Panc1 (cell line): Measurements from ENCODE around the gene NLRC5. TPM values are rescaled to one million over a fixed set of nuclear protein-coding genes. Genes with fewer than 3 reads are reported as not detected.

ENCODE experiments used
- ATAC-seq: fragments of 200-7000 bp; cut with Tn5 transposase; 2 replicates; pipeline ENCODE4 v1.9.1; 2020; ENCODE audit warnings: mild to moderate bottlenecking, moderate library complexity
- BruUV-seq: library from RNA; stranded (reverse); fragments of 400-500 nt; replicated peaks from 2 replicates; lab custom pipeline; 2021; lab: Mats Ljungman, UMichigan
- CTCF ChIA-PET: fragments of 300-600 bp; sonication (Branson Sonifier 250); formaldehyde crosslinking; loops from one replicate; lab custom pipeline; 2022; ENCODE audit warnings: antibody characterized with exemption; lab: Charles Lee
- POLR2A ChIA-PET: fragments of 300-600 bp; sonication (Branson Sonifier 250); formaldehyde crosslinking; loops from one replicate; lab custom pipeline; 2022; ENCODE audit warnings: antibody characterized with exemption; lab: Charles Lee
- DNase-seq: peaks from one replicate; pipeline ENCODE4 v3.0.0-alpha.2; 2010; ENCODE audit warnings: low read depth, low spot score
- H3K27ac ChIP-seq: 2 replicates; pipeline ENCODE4 v1.5.1; 2011; ENCODE audit warnings: mild to moderate bottlenecking, low read length, inconsistent platforms
- H3K27me3 ChIP-seq: fragments of 200-500 bp; sonication (Bioruptor generic); 2 replicates; pipeline ENCODE4 v1.6.0; 2014; ENCODE audit warnings: low read length, inconsistent platforms; ENCODE audit not compliant: control insufficient read depth, insufficient read depth
- H3K36me3 ChIP-seq: fragments of 200-500 bp; sonication (Bioruptor generic); 2 replicates; pipeline ENCODE4 v1.5.1; 2014; ENCODE audit warnings: inconsistent platforms, mild to moderate bottlenecking, low read length, moderate library complexity; ENCODE audit not compliant: control insufficient read depth, insufficient read depth
- H3K4me1 ChIP-seq: 2 replicates; pipeline ENCODE4 v1.5.1; 2011; ENCODE audit warnings: inconsistent platforms, mild to moderate bottlenecking, low read length, moderate library complexity; ENCODE audit not compliant: control insufficient read depth, insufficient read depth
- H3K4me3 ChIP-seq, 2 experiments: 2 replicates each; pipeline ENCODE4 v1.5.1; 2011 to 2012; ENCODE audit warnings: low read depth in 2 of 2, low read length in 2 of 2, mild to moderate bottlenecking in 2 of 2, inconsistent platforms in 1 of 2, moderate library complexity in 1 of 2
- H3K9me3 ChIP-seq: fragments of 200-500 bp; sonication (Bioruptor generic); 2 replicates; pipeline ENCODE4 v1.5.1; 2014; ENCODE audit warnings: low read depth, mild to moderate bottlenecking, inconsistent platforms, low read length, moderate library complexity; ENCODE audit not compliant: control insufficient read depth, insufficient read depth
- CTCF ChIP-seq: fragments of 450-650 bp; IDR thresholded peaks from 2 replicates; pipeline ENCODE4 v1.5.1; 2017; ENCODE audit warnings: mild to moderate bottlenecking
- POLR2AphosphoS5 ChIP-seq: IDR thresholded peaks from 2 replicates; pipeline ENCODE4 v1.6.1; 2012; ENCODE audit warnings: mild to moderate bottlenecking, low read depth, low read length, moderate library complexity
- SIN3A ChIP-seq: IDR thresholded peaks from 2 replicates; pipeline ENCODE4 v1.6.1; 2012; ENCODE audit warnings: low read depth, mild to moderate bottlenecking, low read length, moderate library complexity, borderline replicate concordance; ENCODE audit not compliant: insufficient read depth
- TCF7L2 ChIP-seq: IDR thresholded peaks from 2 replicates; pipeline ENCODE4 v1.6.1; 2011; ENCODE audit warnings: mild to moderate bottlenecking, low read depth, low read length, inconsistent platforms
- in situ Hi-C: cut with HindIII; loops from 2 replicates; pipeline ENCODE4 v1.10.0; 2016; ENCODE audit warnings: low sequenced_read_pairs, low pct_unique_long_range_greater_than_20kb
- intact Hi-C: fragments of 100-400 bp; cut with micrococcal nuclease; formaldehyde crosslinking; loops from one replicate; pipeline ENCODE4 v1.10.0; 2022; ENCODE audit not compliant: unreplicated experiment
- total RNA-seq: library from RNA; stranded (reverse); gene quantifications from one replicate; pipeline ENCODE4 v1.2.1, GENCODE V29; 2021; ENCODE audit not compliant: unreplicated experiment
- TF ChIP-seq, protein P1 (sequence below), 2 experiments: IDR thresholded peaks; 2 replicates each; pipeline ENCODE4 v1.6.1; 2011 to 2012; ENCODE audit warnings: low read depth in 2 of 2, control low read depth in 1 of 2, low read length in 1 of 2, mild to moderate bottlenecking in 1 of 2, moderate library complexity in 1 of 2; ENCODE audit not compliant: insufficient read depth in 1 of 2

The NLRC5 gene
- total RNA-seq, 1 experiment from 2014 or later, result 8.8 TPM

DNA sequence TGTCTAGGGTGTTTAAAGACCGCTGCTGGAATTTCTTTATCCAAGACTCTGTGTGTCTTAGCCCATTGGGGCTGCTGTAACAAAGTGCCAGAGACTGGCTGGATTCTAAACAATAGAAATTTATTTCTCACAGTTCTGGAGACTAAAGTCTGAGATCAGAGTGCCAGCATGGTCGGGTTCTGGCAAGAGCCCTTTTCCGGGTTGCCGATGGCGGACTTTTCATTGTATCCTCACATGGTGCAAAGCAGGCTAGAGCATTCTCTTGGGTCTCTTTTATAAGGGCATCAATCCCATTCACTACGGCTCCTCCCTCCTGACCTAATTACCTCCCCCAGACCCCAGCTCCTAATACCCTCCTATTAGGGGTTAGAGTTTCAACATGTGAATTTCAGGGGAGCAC is 9.5 kb downstream of the NLRC5 start:
- DNase-seq (no peak), ATAC-seq (no peak)
- no peak overlapping the region for H3K4me3 ChIP-seq
- CTCF ChIA-PET, result no interaction called here
- no peaks in the 10 kb centered on the region for H3K36me3 ChIP-seq
- H3K27me3 ChIP-seq, result no peaks in the 10 kb centered on the region
- POLR2A ChIA-PET, result no interaction called here
- H3K9me3 ChIP-seq, result no peaks in the 10 kb centered on the region
- no peak overlapping the region for H3K27ac ChIP-seq
- TF ChIP-seq TCF7L2, result no peak
- no peak for TF ChIP-seq SIN3A
- TF ChIP-seq, protein P1, sequence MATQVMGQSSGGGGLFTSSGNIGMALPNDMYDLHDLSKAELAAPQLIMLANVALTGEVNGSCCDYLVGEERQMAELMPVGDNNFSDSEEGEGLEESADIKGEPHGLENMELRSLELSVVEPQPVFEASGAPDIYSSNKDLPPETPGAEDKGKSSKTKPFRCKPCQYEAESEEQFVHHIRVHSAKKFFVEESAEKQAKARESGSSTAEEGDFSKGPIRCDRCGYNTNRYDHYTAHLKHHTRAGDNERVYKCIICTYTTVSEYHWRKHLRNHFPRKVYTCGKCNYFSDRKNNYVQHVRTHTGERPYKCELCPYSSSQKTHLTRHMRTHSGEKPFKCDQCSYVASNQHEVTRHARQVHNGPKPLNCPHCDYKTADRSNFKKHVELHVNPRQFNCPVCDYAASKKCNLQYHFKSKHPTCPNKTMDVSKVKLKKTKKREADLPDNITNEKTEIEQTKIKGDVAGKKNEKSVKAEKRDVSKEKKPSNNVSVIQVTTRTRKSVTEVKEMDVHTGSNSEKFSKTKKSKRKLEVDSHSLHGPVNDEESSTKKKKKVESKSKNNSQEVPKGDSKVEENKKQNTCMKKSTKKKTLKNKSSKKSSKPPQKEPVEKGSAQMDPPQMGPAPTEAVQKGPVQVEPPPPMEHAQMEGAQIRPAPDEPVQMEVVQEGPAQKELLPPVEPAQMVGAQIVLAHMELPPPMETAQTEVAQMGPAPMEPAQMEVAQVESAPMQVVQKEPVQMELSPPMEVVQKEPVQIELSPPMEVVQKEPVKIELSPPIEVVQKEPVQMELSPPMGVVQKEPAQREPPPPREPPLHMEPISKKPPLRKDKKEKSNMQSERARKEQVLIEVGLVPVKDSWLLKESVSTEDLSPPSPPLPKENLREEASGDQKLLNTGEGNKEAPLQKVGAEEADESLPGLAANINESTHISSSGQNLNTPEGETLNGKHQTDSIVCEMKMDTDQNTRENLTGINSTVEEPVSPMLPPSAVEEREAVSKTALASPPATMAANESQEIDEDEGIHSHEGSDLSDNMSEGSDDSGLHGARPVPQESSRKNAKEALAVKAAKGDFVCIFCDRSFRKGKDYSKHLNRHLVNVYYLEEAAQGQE (IDR thresholded peaks at IDR 0.05; ENCODE audit: insufficient read depth in 1 of 2, low read depth in 2 of 2, low read length in 1 of 2), result no peak
- TF ChIP-seq CTCF, result no peak
- no peak for TF ChIP-seq POLR2AphosphoS5
- BruUV-seq, result no TSS peak
- intact Hi-C loops (no loop called here), in situ Hi-C loops (no loop called here)
- H3K4me1 ChIP-seq, result no peaks in the 10 kb centered on the region

- DNase-seq (no peak), ATAC-seq (0 out of 2 replicates have a peak, but pooled peaks have one; percentile 28)
- in situ Hi-C loops, result no loop called here
- no TSS peak for BruUV-seq
- TF ChIP-seq SIN3A (no peak), CTCF (no peak), POLR2AphosphoS5 (no peak), TCF7L2 (no peak)
- TF ChIP-seq, protein P1 (IDR thresholded peaks at IDR 0.05; ENCODE audit: insufficient read depth in 1 of 2, low read depth in 2 of 2, low read length in 1 of 2), result no peak
- POLR2A ChIA-PET, result interaction anchor here (0.5 kb wide), 1 partner anchor 33 kb away, joined by 7 read pairs; no protein-coding TSS in a partner anchor
- intact Hi-C loops, result no loop called here
- H3K27ac ChIP-seq, result no peak overlapping the region
- no peak overlapping the region for H3K4me3 ChIP-seq
- H3K4me1 ChIP-seq, result no peaks in the 10 kb centered on the region
- H3K27me3 ChIP-seq, result no peaks in the 10 kb centered on the region
- no peaks in the 10 kb centered on the region for H3K9me3 ChIP-seq
- CTCF ChIA-PET, result no interaction called here
- no peaks in the 10 kb centered on the region for H3K36me3 ChIP-seq
Measured at GRCh38 chr16:56999409-57000270, 10.3 kb downstream of the NLRC5 start.
